ENCODE results near the gene L3MBTL2. TPM values are rescaled to one million over a fixed set of nuclear protein-coding genes. Genes with fewer than 3 reads are reported as not detected.

Gene L3MBTL2
- total and polyA plus RNA-seq, 2 of the 13 experiments (the other 11 are each of a cell fraction or from before 2014, with no cell fraction given), result 13.8 to 33.7 TPM

GRCh38 chr22:41197038-41197972 lies 7.8 kb upstream of the L3MBTL2 start (continued):
- no peak for TF ChIP-seq ZNF547 (CRISPR knock-in tag; IDR thresholded peaks at IDR 0.05)
- no peak for TF ChIP-seq PRDM4 (CRISPR knock-in tag; IDR thresholded peaks at IDR 0.05; ENCODE audit: borderline replicate concordance)
- peak; percentile 52; the same call in 1 of the 2 replicates for TF ChIP-seq KDM5B (CRISPR knock-in tag; IDR thresholded peaks at IDR 0.05; ENCODE audit: borderline replicate concordance)
- no peak for TF ChIP-seq ZNF337 (CRISPR knock-in tag; IDR thresholded peaks at IDR 0.05; ENCODE audit: borderline replicate concordance, low read depth)
- TF ChIP-seq ZNF674 (CRISPR knock-in tag; IDR thresholded peaks at IDR 0.05; ENCODE audit: low read depth), result no peak
- TF ChIP-seq GFI1 (CRISPR knock-in tag; IDR thresholded peaks at IDR 0.05; ENCODE audit: borderline replicate concordance), result no peak
- no peak; the same call in 1 of the 2 replicates for TF ChIP-seq MIER3 (CRISPR knock-in tag; IDR thresholded peaks at IDR 0.05; ENCODE audit: borderline replicate concordance)
- TF ChIP-seq ZNF484 (CRISPR knock-in tag; IDR thresholded peaks at IDR 0.05; ENCODE audit: borderline replicate concordance, low read depth), result no peak
- TF ChIP-seq MEF2D (CRISPR knock-in tag; IDR thresholded peaks at IDR 0.05), result 0 out of 2 replicates have a peak, but pooled peaks have one; percentile 8
- TF ChIP-seq HCFC1 (IDR thresholded peaks at IDR 0.05; ENCODE audit: low read depth, low read length), result no peak
- no peak for TF ChIP-seq DDIT3 (CRISPR knock-in tag; IDR thresholded peaks at IDR 0.05)
- TF ChIP-seq ZBTB7B (CRISPR knock-in tag; IDR thresholded peaks at IDR 0.05), result peak; percentile 62; the same call in 1 of the 2 replicates
- peak; percentile 52; the same call in 1 of the 2 replicates for TF ChIP-seq MTA1 (CRISPR knock-in tag; IDR thresholded peaks at IDR 0.05; ENCODE audit: borderline replicate concordance)
- TF ChIP-seq KAT2B (IDR thresholded peaks at IDR 0.05; ENCODE audit: borderline replicate concordance, low read depth, low read length), result no peak
- no peak for TF ChIP-seq CC2D1A (CRISPR knock-in tag; IDR thresholded peaks at IDR 0.05)
- no peak for TF ChIP-seq ZFP36L2 (CRISPR knock-in tag; IDR thresholded peaks at IDR 0.05)
- peak; percentile 15; the same call in 1 of the 2 replicates for TF ChIP-seq ZNF292 (CRISPR knock-in tag; IDR thresholded peaks at IDR 0.05; ENCODE audit: borderline replicate concordance, low read depth)
- TF ChIP-seq DRAP1 (CRISPR knock-in tag; IDR thresholded peaks at IDR 0.05), result peak; percentile 36; the same call in 1 of the 2 replicates
- TF ChIP-seq ZNF652 (CRISPR knock-in tag; IDR thresholded peaks at IDR 0.05; ENCODE audit: borderline replicate concordance, low read depth), result no peak
- peak; percentile 55; the same call in 1 of the 2 replicates for TF ChIP-seq SIX4 (CRISPR knock-in tag; IDR thresholded peaks at IDR 0.05)
- 0 out of 2 replicates have a peak, but pooled peaks have one; percentile 63 for TF ChIP-seq ZSCAN29 (CRISPR knock-in tag; conservative IDR thresholded peaks at IDR 0.05)
- TF ChIP-seq ATF2 (CRISPR knock-in tag; IDR thresholded peaks at IDR 0.05), result no peak
- TF ChIP-seq ZNF550 (CRISPR knock-in tag; IDR thresholded peaks at IDR 0.05; ENCODE audit: borderline replicate concordance), result no peak
- TF ChIP-seq KLF13 (CRISPR knock-in tag; IDR thresholded peaks at IDR 0.05), result no peak
